HCT116 (cell line): ENCODE data around the gene GPN2. TPM values are rescaled to one million over a fixed set of nuclear protein-coding genes. Genes with fewer than 3 reads are reported as not detected.

Source experiments
- ATAC-seq: fragments of 200-7000 bp; cut with Tn5 transposase; 2 replicates; pipeline ENCODE4 v1.9.1; 2020; ENCODE audit warnings: mild to moderate bottlenecking, moderate library complexity
- BruUV-seq: library from RNA; stranded (reverse); fragments of 400-500 nt; replicated peaks from 2 replicates; lab custom pipeline; 2021; lab: Mats Ljungman, UMichigan
- CTCF ChIA-PET: fragments of 300-600 bp; sonication (Branson Sonifier 250); formaldehyde crosslinking; loops from one replicate; lab custom pipeline; 2021; ENCODE audit warnings: antibody characterized with exemption; lab: Charles Lee
- POLR2A ChIA-PET: fragments of 300-600, 350-600 bp; sonication (Branson Sonifier 250); formaldehyde crosslinking; loops from one replicate; lab custom pipeline; 2021; ENCODE audit warnings: antibody characterized with exemption; lab: Charles Lee
- RAD21 ChIA-PET, 2 experiments: fragments of 300-600 bp; sonication (Branson Sonifier 250); formaldehyde crosslinking; loops; one replicate each; lab custom pipeline; 2023; ENCODE audit warnings: low total read pairs in 2 of 2; ENCODE audit not compliant: uncharacterized antibody in 2 of 2, unreplicated experiment in 2 of 2, low non-redundant PET in 1 of 2; lab: Charles Lee
- DNase-seq: peaks from one replicate; pipeline ENCODE4 v3.0.0-alpha.2; 2010; ENCODE audit warnings: low read depth, low spot score
- H2AFZ ChIP-seq: fragments of 200-600 bp; shearing (Covaris generic), sonication (generic); 2 replicates; pipeline ENCODE4 v1.6.1; 2017; ENCODE audit warnings: low read depth, mixed run types, mixed read lengths, antibody characterized with exemption, low read length; ENCODE audit not compliant: poor library complexity, severe bottlenecking
- H3K27ac ChIP-seq: 2 replicates; pipeline ENCODE4 v1.5.1; 2012; ENCODE audit warnings: low read depth, low read length
- H3K27me3 ChIP-seq: fragments of 200-600 bp; sonication (generic); 2 replicates; pipeline ENCODE4 v1.6.1; 2016; ENCODE audit warnings: mixed run types, low read length, mixed read lengths; ENCODE audit not compliant: insufficient read depth
- H3K36me3 ChIP-seq, 2 experiments: fragments of 200-500 bp in 1 of 2; fragments of 200-600 bp in 1 of 2; sonication (Bioruptor generic) in 1 of 2; sonication (generic) in 1 of 2; 2 replicates each; pipeline versions ENCODE4 v1.5.1 to v1.6.1; 2014 to 2016; ENCODE audit warnings: low read length in 2 of 2, inconsistent platforms in 1 of 2, mixed read lengths in 1 of 2, mixed run types in 1 of 2; ENCODE audit not compliant: insufficient read depth in 2 of 2, control insufficient read depth in 1 of 2
- H3K4me1 ChIP-seq, 2 experiments: fragments of 200-600 bp in 1 of 2; sonication (generic) in 1 of 2; 2 replicates each; pipeline versions ENCODE4 v1.5.1 to v1.6.1; 2012 to 2017; ENCODE audit warnings: low read length in 2 of 2, inconsistent platforms in 1 of 2, mild to moderate bottlenecking in 1 of 2, mixed read lengths in 1 of 2, mixed run types in 1 of 2, moderate library complexity in 1 of 2; ENCODE audit not compliant: insufficient read depth in 2 of 2, control insufficient read depth in 1 of 2
- H3K4me2 ChIP-seq: fragments of 200-600 bp; sonication (generic); 2 replicates; pipeline ENCODE4 v1.6.1; 2017; ENCODE audit warnings: mixed run types, low read length, mixed read lengths
- H3K4me3 ChIP-seq, 2 experiments: fragments of 200-600 bp in 1 of 2; sonication (generic) in 1 of 2; replicated peaks in 1 of 2; 2 replicates each; pipeline ENCODE4 v1.5.1; 2011 to 2016; ENCODE audit warnings: low read length in 2 of 2, control low read depth in 1 of 2, low read depth in 1 of 2, mild to moderate bottlenecking in 1 of 2, mixed read lengths in 1 of 2, mixed run types in 1 of 2
- H3K79me2 ChIP-seq: fragments of 200-600 bp; sonication (generic); 2 replicates; pipeline ENCODE4 v1.6.1; 2017; ENCODE audit warnings: mild to moderate bottlenecking, mixed run types, low read length, moderate library complexity, mixed read lengths; ENCODE audit not compliant: insufficient read depth
- H3K9ac ChIP-seq: fragments of 200-600 bp; sonication (generic); 2 replicates; pipeline ENCODE4 v1.6.1; 2016; ENCODE audit warnings: low read length, mixed read lengths
- H3K9me2 ChIP-seq: fragments of 200-600 bp; sonication (generic), shearing (Covaris generic); 2 replicates; pipeline ENCODE4 v1.6.1; 2017; ENCODE audit warnings: mixed run types, mild to moderate bottlenecking, moderate library complexity; ENCODE audit not compliant: insufficient read depth
- H3K9me3 ChIP-seq, 2 experiments: fragments of 200-500 bp in 1 of 2; fragments of 200-600 bp in 1 of 2; sonication (Bioruptor generic) in 1 of 2; sonication (generic) in 1 of 2; 2 replicates each; pipeline ENCODE4 v1.6.1; 2014 to 2017; ENCODE audit warnings: low read length in 2 of 2, mixed read lengths in 2 of 2, inconsistent platforms in 1 of 2, low read depth in 1 of 2, mild to moderate bottlenecking in 1 of 2, mixed run types in 1 of 2, moderate library complexity in 1 of 2; ENCODE audit not compliant: control insufficient read depth in 1 of 2, insufficient read depth in 1 of 2
- H4K20me1 ChIP-seq: fragments of 200-600 bp; sonication (generic), shearing (Covaris generic); 2 replicates; pipeline ENCODE4 v1.6.1; 2017; ENCODE audit warnings: mixed run types, mild to moderate bottlenecking, moderate library complexity; ENCODE audit not compliant: insufficient read depth
- CEBPB ChIP-seq: IDR thresholded peaks from 2 replicates; pipeline ENCODE4 v1.6.1; 2012; ENCODE audit warnings: low read depth
- EGR1 ChIP-seq: IDR thresholded peaks from 2 replicates; pipeline ENCODE4 v1.6.1; 2012; ENCODE audit warnings: low read depth
- ELF1 ChIP-seq: IDR thresholded peaks from 2 replicates; pipeline ENCODE4 v1.6.1; 2012; ENCODE audit warnings: low read depth, borderline replicate concordance
- EZH2 ChIP-seq: fragments of 200-600 bp; sonication (generic); IDR thresholded peaks from 2 replicates; pipeline ENCODE4 v1.6.1; 2017; ENCODE audit warnings: antibody characterized with exemption, mixed run types
- EZH2phosphoT487 ChIP-seq: fragments of 200-600 bp; IDR thresholded peaks from 2 replicates; pipeline ENCODE4 v1.6.1; 2018; ENCODE audit warnings: antibody characterized with exemption, borderline replicate concordance
- FOSL1 ChIP-seq: IDR thresholded peaks from 2 replicates; pipeline ENCODE4 v1.6.1; 2012; ENCODE audit warnings: low read depth
- JUND ChIP-seq: IDR thresholded peaks from 2 replicates; pipeline ENCODE4 v1.6.1; 2012
- POLR2AphosphoS5 ChIP-seq: IDR thresholded peaks from 2 replicates; pipeline ENCODE4 v1.6.1; 2011; ENCODE audit warnings: mild to moderate bottlenecking, low read depth, low read length, moderate library complexity
- RAD21 ChIP-seq: IDR thresholded peaks from 2 replicates; pipeline ENCODE4 v1.6.1; 2012; ENCODE audit warnings: low read depth, mild to moderate bottlenecking
- SIN3A ChIP-seq: IDR thresholded peaks from 2 replicates; pipeline ENCODE4 v1.6.1; 2012; ENCODE audit warnings: low read depth
- SP1 ChIP-seq: IDR thresholded peaks from 2 replicates; pipeline ENCODE4 v1.6.1; 2012; ENCODE audit warnings: low read depth
- TCF7L2 ChIP-seq: IDR thresholded peaks from 2 replicates; pipeline ENCODE4 v1.7.0; 2011; ENCODE audit warnings: borderline replicate concordance, inconsistent platforms; ENCODE audit not compliant: insufficient read depth, insufficient read length; ENCODE audit errors: extremely low read depth
- YY1 ChIP-seq: IDR thresholded peaks from 2 replicates; pipeline ENCODE4 v1.6.1; 2011; ENCODE audit warnings: low read length, low read depth, moderate library complexity, mild to moderate bottlenecking; ENCODE audit not compliant: insufficient replicate concordance; ENCODE audit errors: extremely low read depth
- ZFX ChIP-seq: fragments of 450-650 bp; IDR thresholded peaks from 2 replicates; pipeline ENCODE4 v1.6.1; 2017
- ZNF274 ChIP-seq: fragments of 200-500 bp; sonication (Bioruptor generic); IDR thresholded peaks from 2 replicates; pipeline ENCODE4 v1.6.1; 2014; ENCODE audit warnings: mild to moderate bottlenecking, low read depth, low read length, inconsistent platforms
- intact Hi-C: fragments of 100-400 bp; cut with micrococcal nuclease; formaldehyde crosslinking; loops from 2 replicates; pipeline ENCODE4 v1.10.0; 2022
- total RNA-seq: library from RNA; stranded (reverse); gene quantifications from one replicate; pipeline ENCODE4 v1.2.1, GENCODE V29; 2021; ENCODE audit not compliant: unreplicated experiment
- TF ChIP-seq, protein P1 (sequence below): IDR thresholded peaks from 2 replicates; pipeline ENCODE4 v1.6.1; 2012
- TF ChIP-seq, protein P2 (sequence below), 3 experiments: fragments of 200-600 bp in 1 of 3; sonication (generic) in 1 of 3; IDR thresholded peaks in 2 of 3; conservative IDR thresholded peaks in 1 of 3; 2 replicates each; pipeline ENCODE4 v1.5.1; 2012 to 2017; ENCODE audit warnings: low read depth in 2 of 3, low read length in 2 of 3, antibody characterized with exemption in 1 of 3, borderline replicate concordance in 1 of 3, control low read depth in 1 of 3, mild to moderate bottlenecking in 1 of 3, mixed read lengths in 1 of 3, mixed run types in 1 of 3, moderate library complexity in 1 of 3; ENCODE audit not compliant: insufficient read depth in 1 of 3
- TF ChIP-seq, protein P3 (sequence below): IDR thresholded peaks from 2 replicates; pipeline ENCODE4 v1.6.1; 2012
- TF ChIP-seq, protein P4 (sequence below): IDR thresholded peaks from 2 replicates; pipeline ENCODE4 v1.6.1; 2012; ENCODE audit warnings: low read depth

The GPN2 gene
- total RNA-seq, 1 experiment from 2014 or later, result 37.2 TPM

DNA sequence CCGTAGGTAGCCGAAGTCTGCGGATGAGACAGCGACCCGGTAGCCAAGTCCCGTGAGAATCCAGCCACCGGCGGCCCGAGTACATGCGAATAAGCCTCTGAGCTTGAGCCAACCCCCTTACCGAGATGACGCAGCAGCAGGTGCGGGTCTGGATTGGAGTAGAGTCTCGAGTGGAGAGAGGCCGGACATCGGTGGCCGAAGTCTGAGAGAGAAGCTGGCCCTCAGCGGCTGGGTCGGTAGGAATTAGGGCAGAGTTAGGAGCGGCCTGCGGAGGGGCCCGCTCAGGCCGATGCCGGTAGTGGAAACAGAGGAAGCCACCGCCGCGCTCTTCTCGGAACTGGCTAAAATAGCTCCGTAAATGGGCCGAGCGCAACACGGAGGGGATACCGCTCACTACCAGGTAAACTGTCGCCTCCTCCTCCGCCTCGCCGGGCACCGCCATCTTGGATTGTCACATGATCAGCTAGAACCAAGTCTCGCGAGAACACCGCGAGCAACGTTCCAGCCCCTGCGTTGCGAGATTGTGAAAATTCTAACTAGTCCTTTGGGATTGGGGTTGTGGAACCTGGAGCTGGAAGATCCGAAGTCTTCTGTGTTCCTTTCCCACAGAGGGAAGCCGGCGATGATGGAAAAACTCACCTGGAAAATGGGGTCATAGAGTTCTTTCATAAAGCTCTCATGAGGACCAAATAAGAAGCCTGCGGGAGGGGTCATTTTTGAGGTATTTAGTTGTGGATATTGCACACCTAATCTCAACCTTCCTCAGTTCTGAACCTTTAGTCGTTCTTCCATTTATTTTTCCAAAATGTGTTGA, 10.1 kb upstream of the GPN2 start, which contains the start of gene GPATCH3 (continued):
- TF ChIP-seq CEBPB (peak; percentile 72; the same call in 1 of the 2 replicates), EZH2 (no peak), ZFX (peak; percentile 85; the same call in 1 of the 2 replicates), SIN3A (peak; percentile 95), EGR1 (peak; percentile 62)
- TF ChIP-seq, protein P1, sequence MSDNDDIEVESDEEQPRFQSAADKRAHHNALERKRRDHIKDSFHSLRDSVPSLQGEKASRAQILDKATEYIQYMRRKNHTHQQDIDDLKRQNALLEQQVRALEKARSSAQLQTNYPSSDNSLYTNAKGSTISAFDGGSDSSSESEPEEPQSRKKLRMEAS, result peak; percentile 58

DNA sequence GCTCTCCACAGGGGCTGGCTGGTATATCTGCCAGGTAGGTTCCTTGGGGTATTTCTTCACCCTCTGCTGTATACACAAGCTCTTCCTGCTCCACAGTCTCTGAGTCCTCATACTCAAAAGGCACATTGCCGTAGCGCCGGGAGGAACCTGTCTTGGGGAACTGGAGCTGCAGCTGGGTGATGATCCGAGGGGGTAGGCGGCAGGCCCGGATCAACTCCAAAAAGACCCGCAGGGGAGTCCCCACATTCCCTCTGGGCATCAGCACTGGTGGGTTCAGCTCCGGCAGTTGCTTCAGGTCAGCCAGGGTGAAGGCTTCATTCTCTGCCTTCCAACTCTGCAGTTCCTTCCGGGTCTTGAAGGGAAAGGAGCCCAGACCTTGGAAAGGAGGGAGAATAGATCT, 7.3 kb upstream of the GPN2 start:
- H3K36me3 ChIP-seq, result peaks cover 14 to 29% of the 10 kb centered on the region in 2 experiments; a peak in 3 of 4 replicates
- ChIA-PET RAD21 (interaction anchor here in 1 of 2 experiments (0.6 kb wide), 1 partner anchor 339 kb away, joined by 4 read pairs; no protein-coding TSS in a partner anchor), POLR2A (interaction anchor here (1.4 kb wide), 1 partner anchor 34 kb away, joined by 3 read pairs; the partner anchor contains the start of gene SFN), CTCF (interaction anchor here (0.5 kb wide), 1 partner anchor 9 kb away, joined by 3 read pairs; no protein-coding TSS in a partner anchor)
- H3K27ac ChIP-seq, result no peak overlapping the region
- no peak for DNase-seq
- no peaks in the 10 kb centered on the region for H3K9me3 ChIP-seq
- H3K4me1 ChIP-seq, result peaks cover 0 to 17% of the 10 kb centered on the region in 2 experiments; a peak in 2 of 4 replicates
- intact Hi-C loops, result no loop called here
- H3K9me2 ChIP-seq, result no peaks in the 10 kb centered on the region
- H3K79me2 ChIP-seq, result peaks cover 41% of the 10 kb centered on the region
- no peaks in the 10 kb centered on the region for H3K27me3 ChIP-seq
- H2AFZ ChIP-seq, result no peak overlapping the region
- no peak overlapping the region for H3K4me3 ChIP-seq
- ATAC-seq, result no peak
- H3K9ac ChIP-seq, result no peak overlapping the region
- no peaks in the 10 kb centered on the region for H4K20me1 ChIP-seq
- no TSS peak for BruUV-seq
- H3K4me2 ChIP-seq, result no peak overlapping the region
- TF ChIP-seq EZH2, result no peak
- TF ChIP-seq, protein P2, sequence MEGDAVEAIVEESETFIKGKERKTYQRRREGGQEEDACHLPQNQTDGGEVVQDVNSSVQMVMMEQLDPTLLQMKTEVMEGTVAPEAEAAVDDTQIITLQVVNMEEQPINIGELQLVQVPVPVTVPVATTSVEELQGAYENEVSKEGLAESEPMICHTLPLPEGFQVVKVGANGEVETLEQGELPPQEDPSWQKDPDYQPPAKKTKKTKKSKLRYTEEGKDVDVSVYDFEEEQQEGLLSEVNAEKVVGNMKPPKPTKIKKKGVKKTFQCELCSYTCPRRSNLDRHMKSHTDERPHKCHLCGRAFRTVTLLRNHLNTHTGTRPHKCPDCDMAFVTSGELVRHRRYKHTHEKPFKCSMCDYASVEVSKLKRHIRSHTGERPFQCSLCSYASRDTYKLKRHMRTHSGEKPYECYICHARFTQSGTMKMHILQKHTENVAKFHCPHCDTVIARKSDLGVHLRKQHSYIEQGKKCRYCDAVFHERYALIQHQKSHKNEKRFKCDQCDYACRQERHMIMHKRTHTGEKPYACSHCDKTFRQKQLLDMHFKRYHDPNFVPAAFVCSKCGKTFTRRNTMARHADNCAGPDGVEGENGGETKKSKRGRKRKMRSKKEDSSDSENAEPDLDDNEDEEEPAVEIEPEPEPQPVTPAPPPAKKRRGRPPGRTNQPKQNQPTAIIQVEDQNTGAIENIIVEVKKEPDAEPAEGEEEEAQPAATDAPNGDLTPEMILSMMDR (IDR thresholded peaks at IDR 0.05 in 2 of 3, conservative IDR thresholded peaks at IDR 0.05 in 1 of 3; ENCODE audit: borderline replicate concordance in 1 of 3, insufficient read depth in 1 of 3, low read depth in 2 of 3, low read length in 2 of 3), result no peak
- TF ChIP-seq, protein P3, sequence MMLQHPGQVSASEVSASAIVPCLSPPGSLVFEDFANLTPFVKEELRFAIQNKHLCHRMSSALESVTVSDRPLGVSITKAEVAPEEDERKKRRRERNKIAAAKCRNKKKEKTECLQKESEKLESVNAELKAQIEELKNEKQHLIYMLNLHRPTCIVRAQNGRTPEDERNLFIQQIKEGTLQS, result no peak
- no peak for TF ChIP-seq SP1
- TF ChIP-seq, protein P4, sequence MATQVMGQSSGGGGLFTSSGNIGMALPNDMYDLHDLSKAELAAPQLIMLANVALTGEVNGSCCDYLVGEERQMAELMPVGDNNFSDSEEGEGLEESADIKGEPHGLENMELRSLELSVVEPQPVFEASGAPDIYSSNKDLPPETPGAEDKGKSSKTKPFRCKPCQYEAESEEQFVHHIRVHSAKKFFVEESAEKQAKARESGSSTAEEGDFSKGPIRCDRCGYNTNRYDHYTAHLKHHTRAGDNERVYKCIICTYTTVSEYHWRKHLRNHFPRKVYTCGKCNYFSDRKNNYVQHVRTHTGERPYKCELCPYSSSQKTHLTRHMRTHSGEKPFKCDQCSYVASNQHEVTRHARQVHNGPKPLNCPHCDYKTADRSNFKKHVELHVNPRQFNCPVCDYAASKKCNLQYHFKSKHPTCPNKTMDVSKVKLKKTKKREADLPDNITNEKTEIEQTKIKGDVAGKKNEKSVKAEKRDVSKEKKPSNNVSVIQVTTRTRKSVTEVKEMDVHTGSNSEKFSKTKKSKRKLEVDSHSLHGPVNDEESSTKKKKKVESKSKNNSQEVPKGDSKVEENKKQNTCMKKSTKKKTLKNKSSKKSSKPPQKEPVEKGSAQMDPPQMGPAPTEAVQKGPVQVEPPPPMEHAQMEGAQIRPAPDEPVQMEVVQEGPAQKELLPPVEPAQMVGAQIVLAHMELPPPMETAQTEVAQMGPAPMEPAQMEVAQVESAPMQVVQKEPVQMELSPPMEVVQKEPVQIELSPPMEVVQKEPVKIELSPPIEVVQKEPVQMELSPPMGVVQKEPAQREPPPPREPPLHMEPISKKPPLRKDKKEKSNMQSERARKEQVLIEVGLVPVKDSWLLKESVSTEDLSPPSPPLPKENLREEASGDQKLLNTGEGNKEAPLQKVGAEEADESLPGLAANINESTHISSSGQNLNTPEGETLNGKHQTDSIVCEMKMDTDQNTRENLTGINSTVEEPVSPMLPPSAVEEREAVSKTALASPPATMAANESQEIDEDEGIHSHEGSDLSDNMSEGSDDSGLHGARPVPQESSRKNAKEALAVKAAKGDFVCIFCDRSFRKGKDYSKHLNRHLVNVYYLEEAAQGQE, result no peak
- no peak for TF ChIP-seq FOSL1
- TF ChIP-seq TCF7L2, result no peak
- no peak for TF ChIP-seq YY1
- TF ChIP-seq ZFX, result no peak
- no peak for TF ChIP-seq POLR2AphosphoS5
- TF ChIP-seq JUND, result no peak
- no peak for TF ChIP-seq CEBPB
- TF ChIP-seq RAD21, result no peak
- no peak for TF ChIP-seq EGR1
- TF ChIP-seq ZNF274, result no peak
- no peak for TF ChIP-seq ELF1
- TF ChIP-seq EZH2phosphoT487, result no peak
